Ishikawa (cell line): ENCODE data around the gene KCNN3.

Experiments
- EGR1 ChIP-seq: IDR thresholded peaks from 2 replicates; pipeline ENCODE4 v1.6.1; 2012
- RAD21 ChIP-seq: IDR thresholded peaks from 2 replicates; pipeline ENCODE4 v1.6.1; 2012; ENCODE audit warnings: low read depth
- TAF1 ChIP-seq: IDR thresholded peaks from 2 replicates; pipeline ENCODE4 v1.6.1; 2012; ENCODE audit warnings: low read depth, mild to moderate bottlenecking
- TF ChIP-seq, protein P1 (sequence below): IDR thresholded peaks from 2 replicates; pipeline ENCODE4 v1.6.1; 2012

GRCh38 chr1:154819628-154820590 is 50.2 kb downstream of the KCNN3 start:
- TF ChIP-seq RAD21 (peak; percentile 48), EGR1 (no peak), TAF1 (no peak)
- TF ChIP-seq, protein P1, sequence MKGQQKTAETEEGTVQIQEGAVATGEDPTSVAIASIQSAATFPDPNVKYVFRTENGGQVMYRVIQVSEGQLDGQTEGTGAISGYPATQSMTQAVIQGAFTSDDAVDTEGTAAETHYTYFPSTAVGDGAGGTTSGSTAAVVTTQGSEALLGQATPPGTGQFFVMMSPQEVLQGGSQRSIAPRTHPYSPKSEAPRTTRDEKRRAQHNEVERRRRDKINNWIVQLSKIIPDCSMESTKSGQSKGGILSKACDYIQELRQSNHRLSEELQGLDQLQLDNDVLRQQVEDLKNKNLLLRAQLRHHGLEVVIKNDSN, result no peak
